Trophoblast cell (in vitro differentiated cells and primary cell): Measurements from ENCODE around the gene PLEKHA7.
A peak's percentile ranks its signal among the peaks of the same experiment; 100 is the strongest.

Source experiments
- DNase-seq, 2 donors: peaks; one replicate each; pipeline ENCODE4 v3.0.0-alpha.2; 2016
- H2AFZ ChIP-seq: 2 replicates; pipeline ENCODE4 v1.6.1; 2013; ENCODE audit warnings: low read length, moderate library complexity, mild to moderate bottlenecking; ENCODE audit not compliant: insufficient read depth, poor library complexity
- H2AK5ac ChIP-seq: 2 replicates; pipeline ENCODE4 v1.6.1; 2013; ENCODE audit warnings: mild to moderate bottlenecking, low read length
- H2BK120ac ChIP-seq: 2 replicates; pipeline ENCODE4 v1.6.1; 2013; ENCODE audit warnings: low read length, mild to moderate bottlenecking, moderate library complexity; ENCODE audit not compliant: insufficient read depth, poor library complexity
- H2BK12ac ChIP-seq: 2 replicates; pipeline ENCODE4 v1.6.1; 2013; ENCODE audit warnings: mild to moderate bottlenecking, low read length, moderate library complexity
- H2BK5ac ChIP-seq: 2 replicates; pipeline ENCODE4 v1.6.1; 2013; ENCODE audit warnings: low read length, low read depth, moderate library complexity, mild to moderate bottlenecking; ENCODE audit not compliant: poor library complexity
- H3K14ac ChIP-seq: 2 replicates; pipeline ENCODE4 v1.6.1; 2013; ENCODE audit warnings: mild to moderate bottlenecking, low read length
- H3K18ac ChIP-seq: 2 replicates; pipeline ENCODE4 v1.6.1; 2013; ENCODE audit warnings: mild to moderate bottlenecking, low read length
- H3K23ac ChIP-seq: 2 replicates; pipeline ENCODE4 v1.6.1; 2013; ENCODE audit warnings: low read length
- H3K27ac ChIP-seq: 2 replicates; pipeline ENCODE4 v1.5.1; 2013; ENCODE audit warnings: low read depth, mild to moderate bottlenecking, inconsistent platforms, low read length, moderate library complexity
- H3K27me3 ChIP-seq: 2 replicates; pipeline ENCODE4 v1.6.1; 2013; ENCODE audit warnings: inconsistent platforms, mild to moderate bottlenecking, low read length, moderate library complexity; ENCODE audit not compliant: insufficient read depth
- H3K36me3 ChIP-seq, 2 experiments: 1 replicate in 1 of 2; 2 replicates in 1 of 2; pipeline ENCODE4 v1.6.1; 2013; ENCODE audit warnings: low read length in 2 of 2, mild to moderate bottlenecking in 2 of 2, moderate library complexity in 1 of 2; ENCODE audit not compliant: insufficient read depth in 2 of 2, control insufficient read depth in 1 of 2
- H3K4ac ChIP-seq: 2 replicates; pipeline ENCODE4 v1.6.1; 2013; ENCODE audit warnings: low read depth, mild to moderate bottlenecking, low read length, moderate library complexity
- H3K4me1 ChIP-seq, 2 experiments: 1 replicate in 1 of 2; 2 replicates in 1 of 2; pipeline ENCODE4 v1.6.1; 2013; ENCODE audit warnings: low read length in 2 of 2, mild to moderate bottlenecking in 2 of 2, moderate library complexity in 1 of 2; ENCODE audit not compliant: insufficient read depth in 2 of 2, control insufficient read depth in 1 of 2
- H3K4me2 ChIP-seq: 2 replicates; pipeline ENCODE4 v1.6.1; 2013; ENCODE audit warnings: inconsistent platforms, mild to moderate bottlenecking, low read length, moderate library complexity
- H3K4me3 ChIP-seq: 2 replicates; pipeline ENCODE4 v1.5.1; 2013; ENCODE audit warnings: mild to moderate bottlenecking, low read depth, low read length, inconsistent platforms
- H3K79me1 ChIP-seq: one replicate; pipeline ENCODE4 v1.6.1; 2013; ENCODE audit warnings: low read length
- H3K79me2 ChIP-seq: 2 replicates; pipeline ENCODE4 v1.6.1; 2013; ENCODE audit warnings: low read length, mild to moderate bottlenecking; ENCODE audit not compliant: control insufficient read depth, insufficient read depth, poor library complexity
- H3K9ac ChIP-seq: 2 replicates; pipeline ENCODE4 v1.6.1; 2013; ENCODE audit warnings: mild to moderate bottlenecking, low read length
- H3K9me3 ChIP-seq: 2 replicates; pipeline ENCODE4 v1.6.1; 2013; ENCODE audit warnings: low read depth, mild to moderate bottlenecking, control low read depth, inconsistent platforms, low read length; ENCODE audit not compliant: insufficient read depth
- H4K12ac ChIP-seq: 2 replicates; pipeline ENCODE4 v1.6.1; 2013; ENCODE audit warnings: low read depth, mild to moderate bottlenecking, low read length, moderate library complexity
- H4K8ac ChIP-seq: 2 replicates; pipeline ENCODE4 v1.6.1; 2013; ENCODE audit warnings: low read depth, mild to moderate bottlenecking, low read length, moderate library complexity
- H4K91ac ChIP-seq: one replicate; pipeline ENCODE4 v1.6.1; 2013; ENCODE audit warnings: low read depth, mild to moderate bottlenecking, low read length, moderate library complexity
- WGBS: extraction: QIAGEN DNeasy Blood & Tissue Kit; methylation state at CpG from one replicate; pipeline ENCODE4 v1.1.7; 2013; ENCODE audit warnings: missing lambda C conversion rate; ENCODE audit not compliant: insufficient read length, insufficient coverage; ENCODE audit errors: extremely low coverage; 5-methylcytosine and 5-hydroxymethylcytosine counted together

The PLEKHA7 gene

DNA sequence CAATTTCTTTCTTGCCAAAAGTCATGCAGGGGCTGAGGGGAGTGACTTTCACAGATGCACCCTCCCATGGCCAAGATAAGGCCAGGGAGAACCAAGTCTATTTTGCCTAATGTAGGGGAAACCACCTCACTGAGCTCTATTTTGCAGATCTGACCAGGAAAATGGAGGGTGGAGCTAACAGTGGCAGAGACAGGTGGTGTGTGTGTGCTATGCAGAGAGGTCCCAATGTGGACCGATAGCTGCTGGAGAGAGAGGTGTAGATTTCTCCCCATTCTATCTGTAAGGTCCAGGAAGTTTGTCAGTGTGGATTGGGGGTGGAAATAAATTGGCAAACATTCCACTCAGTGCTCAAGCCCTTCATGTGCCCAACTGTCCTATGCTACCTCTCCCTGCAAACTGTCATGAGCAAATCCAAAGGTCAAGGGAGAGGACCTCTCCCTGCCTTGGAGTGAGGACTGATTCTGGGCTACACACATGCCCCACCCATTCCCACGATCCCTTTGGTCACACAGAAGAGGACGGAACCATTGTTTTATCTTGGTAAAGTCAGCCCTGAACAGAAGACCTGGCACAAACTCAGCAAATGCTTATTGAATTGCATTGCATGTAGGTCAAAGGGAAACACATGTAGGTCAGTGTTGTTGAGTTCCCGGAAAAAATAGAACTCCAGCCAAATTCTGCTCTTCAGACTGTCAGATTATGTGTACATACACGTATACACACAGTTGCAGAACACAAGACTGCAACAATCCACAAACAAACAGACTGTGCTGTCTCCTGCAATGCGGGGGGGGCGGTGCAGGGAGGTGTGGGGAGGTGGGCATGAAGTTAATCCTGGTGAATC is 209.9 kb downstream of the PLEKHA7 start:
- no peaks in the 10 kb centered on the region for H3K79me1 ChIP-seq
- no peak overlapping the region for H2AFZ ChIP-seq
- H3K27me3 ChIP-seq: no peaks in the 10 kb centered on the region
- no CpG with 5 or more reads among the region's 7 CpGs for WGBS
- H3K4me3 ChIP-seq: no peak overlapping the region
- no peak overlapping the region for H3K14ac ChIP-seq
- no peak overlapping the region for H3K18ac ChIP-seq
- no peak overlapping the region for H2BK12ac ChIP-seq
- no peaks in the 10 kb centered on the region for H3K4me1 ChIP-seq
- H3K4ac ChIP-seq: no peak overlapping the region
- DNase-seq: no peak
- no peak overlapping the region for H3K27ac ChIP-seq
- H4K8ac ChIP-seq: no peak overlapping the region
- no peak overlapping the region for H3K23ac ChIP-seq
- H2AK5ac ChIP-seq: no peak overlapping the region
- no peak overlapping the region for H4K91ac ChIP-seq
- peaks cover 38 to 70% of the 10 kb centered on the region in 2 experiments for H3K36me3 ChIP-seq
- H3K4me2 ChIP-seq: no peak overlapping the region
- no peak overlapping the region for H4K12ac ChIP-seq
- H2BK120ac ChIP-seq: no peak overlapping the region
- H3K9ac ChIP-seq: peak overlapping the region; percentile 11
- no peak overlapping the region for H2BK5ac ChIP-seq
- H3K9me3 ChIP-seq: no peaks in the 10 kb centered on the region
- no peaks in the 10 kb centered on the region for H3K79me2 ChIP-seq

DNA sequence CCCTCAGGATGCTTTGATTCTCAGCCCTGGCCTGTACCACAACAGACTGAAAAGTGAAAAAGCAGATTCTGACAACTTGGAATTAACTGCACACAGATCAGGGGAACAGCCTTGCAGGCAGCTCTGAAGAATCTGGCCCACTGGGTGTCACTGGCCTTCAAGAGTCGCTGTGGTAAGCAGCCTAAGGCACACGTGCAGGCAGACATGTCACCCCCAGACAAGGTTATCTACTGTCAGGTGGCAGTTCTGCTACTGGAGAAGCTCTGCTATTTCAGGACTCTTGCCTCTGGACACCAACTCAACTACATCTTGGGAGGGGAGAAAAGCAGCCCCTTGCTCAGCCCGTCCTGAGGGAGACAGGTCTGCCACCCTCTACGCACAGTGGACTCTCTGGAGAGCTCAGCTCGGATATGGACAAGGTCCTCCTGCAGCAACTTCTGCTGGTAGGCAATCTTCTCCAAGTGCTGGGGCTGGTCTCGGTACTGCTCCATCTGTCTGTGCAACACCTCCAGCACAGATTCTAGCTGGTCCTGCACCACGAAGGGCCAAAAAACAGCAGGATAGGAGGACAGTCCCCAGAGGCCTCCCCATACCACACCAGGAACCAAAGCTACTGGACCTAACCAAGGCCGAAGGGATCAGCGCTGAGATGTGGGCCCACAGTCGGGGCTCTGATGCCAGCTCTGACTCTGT is 212.8 kb downstream of the PLEKHA7 start:
- no peak overlapping the region for H3K27ac ChIP-seq
- no CpG with 5 or more reads among the region's 10 CpGs for WGBS
- no peak overlapping the region for H3K23ac ChIP-seq
- H4K8ac ChIP-seq: no peak overlapping the region
- H2AFZ ChIP-seq: no peak overlapping the region
- no peak for DNase-seq
- H3K18ac ChIP-seq: no peak overlapping the region
- no peaks in the 10 kb centered on the region for H3K79me2 ChIP-seq
- H3K9me3 ChIP-seq: no peaks in the 10 kb centered on the region
- no peak overlapping the region for H3K14ac ChIP-seq
- H3K4me2 ChIP-seq: no peak overlapping the region
- H3K4me1 ChIP-seq: no peaks in the 10 kb centered on the region
- H4K12ac ChIP-seq: no peak overlapping the region
- H3K79me1 ChIP-seq: no peaks in the 10 kb centered on the region
- no peak overlapping the region for H3K4me3 ChIP-seq
- H2BK5ac ChIP-seq: no peak overlapping the region
- H3K27me3 ChIP-seq: no peaks in the 10 kb centered on the region
- H2BK12ac ChIP-seq: no peak overlapping the region
- H3K4ac ChIP-seq: no peak overlapping the region
- no peak overlapping the region for H3K9ac ChIP-seq
- H2BK120ac ChIP-seq: no peak overlapping the region
- no peak overlapping the region for H4K91ac ChIP-seq
- no peak overlapping the region for H2AK5ac ChIP-seq
- H3K36me3 ChIP-seq: peaks cover 38 to 65% of the 10 kb centered on the region in 2 experiments

DNA sequence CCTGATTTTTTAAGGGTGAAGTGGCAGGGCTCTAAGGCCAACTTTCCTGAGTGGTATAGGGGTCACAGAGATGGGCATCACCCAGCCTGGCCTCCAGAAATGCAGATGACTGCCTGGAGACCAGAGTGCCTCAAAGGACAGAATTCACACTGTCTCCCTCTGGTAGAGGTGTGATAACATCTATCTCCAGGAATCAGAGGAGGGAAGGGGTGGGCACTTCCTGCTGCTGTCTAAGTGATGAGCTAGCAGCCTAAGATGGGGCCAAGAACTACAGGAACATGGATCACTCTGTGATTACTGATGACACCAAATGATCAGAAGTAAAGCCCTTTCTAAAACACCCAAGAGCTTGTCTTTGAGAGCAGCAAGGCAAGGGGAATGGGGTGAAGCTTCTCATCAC is 213.8 kb downstream of the PLEKHA7 start:
- H3K79me2 ChIP-seq: no peaks in the 10 kb centered on the region
- H4K12ac ChIP-seq: no peak overlapping the region
- no peak overlapping the region for H3K4me3 ChIP-seq
- no peak overlapping the region for H3K4ac ChIP-seq
- H3K14ac ChIP-seq: no peak overlapping the region
- H2AFZ ChIP-seq: no peak overlapping the region
- no peak overlapping the region for H3K23ac ChIP-seq
- no peak overlapping the region for H2BK120ac ChIP-seq
- no peak for DNase-seq
- no peak overlapping the region for H3K4me2 ChIP-seq
- no peak overlapping the region for H2BK12ac ChIP-seq
- no peaks in the 10 kb centered on the region for H3K27me3 ChIP-seq
- H3K79me1 ChIP-seq: no peaks in the 10 kb centered on the region
- no peaks in the 10 kb centered on the region for H3K9me3 ChIP-seq
- no peaks in the 10 kb centered on the region for H3K4me1 ChIP-seq
- H4K8ac ChIP-seq: no peak overlapping the region
- no peak overlapping the region for H3K18ac ChIP-seq
- no peak overlapping the region for H2AK5ac ChIP-seq
- H3K27ac ChIP-seq: no peak overlapping the region
- no peak overlapping the region for H2BK5ac ChIP-seq
- H4K91ac ChIP-seq: no peak overlapping the region
- no peak overlapping the region for H3K9ac ChIP-seq
- peaks cover 38 to 58% of the 10 kb centered on the region in 2 experiments for H3K36me3 ChIP-seq

DNA sequence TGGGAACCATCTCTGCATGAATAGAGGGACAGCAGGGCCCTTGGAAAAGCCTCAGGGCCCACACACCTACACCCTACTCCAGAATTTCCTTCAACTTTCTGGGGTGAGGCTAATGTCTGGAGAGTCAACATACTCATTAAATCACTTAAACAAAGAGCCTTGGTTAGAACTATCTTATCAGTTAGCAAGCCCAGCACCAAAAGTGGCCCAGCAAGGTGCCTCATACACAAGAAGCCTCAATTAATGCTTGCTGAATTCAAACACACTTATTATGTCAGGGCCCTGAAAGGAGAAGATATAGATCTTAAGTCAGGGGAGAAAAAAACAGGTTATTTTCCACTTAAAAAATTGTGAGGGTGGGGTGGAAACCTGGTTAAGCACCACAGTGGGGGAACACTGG is 214.3 kb downstream of the PLEKHA7 start:
- Histone ChIP-seq H3K4me2 (no peak overlapping the region), H2BK12ac (no peak overlapping the region), H3K9ac (no peak overlapping the region), H4K8ac (no peak overlapping the region), H3K27ac (no peak overlapping the region), H2BK120ac (no peak overlapping the region), H3K79me2 (no peaks in the 10 kb centered on the region), H4K12ac (no peak overlapping the region), H2AK5ac (no peak overlapping the region), H2AFZ (no peak overlapping the region), H3K79me1 (no peaks in the 10 kb centered on the region), H4K91ac (no peak overlapping the region), H3K27me3 (no peaks in the 10 kb centered on the region), H2BK5ac (no peak overlapping the region), H3K4me1 (no peaks in the 10 kb centered on the region), H3K23ac (no peak overlapping the region), H3K4me3 (no peak overlapping the region), H3K18ac (peak overlapping the region; percentile 46), H3K4ac (no peak overlapping the region), H3K36me3 (peaks cover 39 to 61% of the 10 kb centered on the region in 2 experiments), H3K14ac (no peak overlapping the region), H3K9me3 (no peaks in the 10 kb centered on the region)
- DNase-seq: no peak
